Hematopoietic multipotent progenitor cell treated with erythropoietin and hydrocortisone succinate and interleukin-3 and kit ligand, for 6 days (in vitro differentiated cells): ENCODE measurements around the gene DKKL1.

Experiments
- DNase-seq: peaks from one replicate; pipeline ENCODE4 v3.0.0-alpha.2; 2015

The DKKL1 gene

GRCh38 chr19:49338691-49339300, 24.9 kb upstream of the DKKL1 start:
- DNase-seq = peak; percentile 38

GRCh38 chr19:49339301-49340068, 24.2 kb upstream of the DKKL1 start:
- DNase-seq = no peak

DNA sequence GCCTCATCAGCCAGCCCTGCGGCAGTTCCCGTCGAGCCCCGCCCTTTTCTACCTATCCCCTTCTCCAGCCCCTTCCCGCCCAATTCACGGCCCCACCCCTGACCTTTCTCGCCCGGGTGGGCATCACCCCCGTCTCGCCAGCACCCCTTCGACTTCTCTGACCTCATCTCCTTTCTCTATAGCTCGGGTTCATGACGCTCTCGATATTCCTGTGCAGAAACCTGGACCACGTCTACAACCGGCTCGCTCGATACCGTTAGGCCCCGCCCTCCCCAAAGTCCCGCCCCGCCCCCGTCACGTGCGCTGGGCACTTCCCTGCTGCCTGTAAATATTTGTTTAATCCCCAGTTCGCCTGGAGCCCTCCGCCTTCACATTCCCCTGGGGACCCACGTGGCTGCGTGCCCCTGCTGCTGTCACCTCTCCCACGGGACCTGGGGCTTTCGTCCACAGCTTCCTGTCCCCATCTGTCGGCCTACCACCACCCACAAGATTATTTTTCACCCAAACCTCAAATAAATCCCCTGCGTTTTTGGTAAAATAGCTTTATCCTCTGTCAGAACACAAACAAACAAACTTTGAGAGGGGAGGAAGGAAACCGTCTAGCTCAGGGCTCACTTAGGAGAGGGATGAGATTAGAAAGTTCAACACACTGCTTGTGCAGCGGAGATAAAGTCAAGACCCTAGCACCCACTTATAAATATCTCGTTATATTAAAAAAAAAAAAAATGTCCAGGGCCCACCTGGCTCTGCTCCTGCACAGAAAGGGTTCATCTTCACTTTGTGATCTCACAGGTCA, 23.4 kb upstream of the DKKL1 start:
- DNase-seq = no peak

DNA sequence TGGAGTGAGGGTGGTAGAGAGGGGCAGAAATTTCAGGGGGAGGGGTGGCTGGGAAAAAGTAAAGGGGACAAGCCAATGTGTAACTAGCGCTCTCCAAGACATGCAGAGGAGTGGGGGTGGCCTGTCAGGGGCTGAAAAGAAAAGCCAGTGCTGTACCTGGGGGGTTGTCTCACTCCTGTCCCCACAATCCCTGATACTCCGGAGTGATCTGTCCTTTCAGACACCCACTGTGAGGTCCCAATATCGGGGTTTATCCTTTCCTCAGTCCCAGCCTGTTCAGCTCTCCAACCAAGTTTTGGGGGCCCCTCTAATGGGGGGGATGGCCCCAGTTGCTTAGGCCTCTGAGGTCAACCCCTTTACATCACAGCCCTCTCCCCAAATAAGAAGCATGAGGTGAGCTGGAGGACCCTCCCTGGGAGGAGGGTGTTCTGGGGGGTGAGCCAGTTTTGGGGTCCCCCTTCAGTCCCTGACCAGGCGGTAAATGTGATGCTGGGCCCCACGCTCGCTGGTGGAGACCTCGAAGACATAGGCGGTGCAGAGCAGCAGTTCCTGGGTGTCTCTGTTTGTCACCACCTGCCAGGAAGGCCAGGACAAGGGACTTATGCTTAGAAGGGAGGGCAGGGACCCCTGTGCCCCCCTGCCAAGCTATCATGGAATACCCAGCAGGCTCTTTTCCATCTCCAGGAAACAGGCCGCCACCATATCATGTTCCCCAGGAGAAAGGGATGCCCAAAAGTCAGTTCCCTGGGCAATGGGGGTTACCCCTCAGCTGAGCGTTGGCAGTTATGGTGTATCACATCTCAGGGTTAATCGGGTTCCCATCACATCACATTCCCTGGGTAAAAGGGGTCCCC, 22.6 kb upstream of the DKKL1 start:
- DNase-seq = no peak

- DNase-seq = no peak
These were observed 21.4 kb upstream of the DKKL1 start for GRCh38 chr19:49342291-49342721.

- no peak for DNase-seq
These were observed 20.6 kb upstream of the DKKL1 start for GRCh38 chr19:49343123-49343522.

- no peak for DNase-seq
These were observed 18.9 kb upstream of the DKKL1 start for GRCh38 chr19:49344505-49345423.

DNA sequence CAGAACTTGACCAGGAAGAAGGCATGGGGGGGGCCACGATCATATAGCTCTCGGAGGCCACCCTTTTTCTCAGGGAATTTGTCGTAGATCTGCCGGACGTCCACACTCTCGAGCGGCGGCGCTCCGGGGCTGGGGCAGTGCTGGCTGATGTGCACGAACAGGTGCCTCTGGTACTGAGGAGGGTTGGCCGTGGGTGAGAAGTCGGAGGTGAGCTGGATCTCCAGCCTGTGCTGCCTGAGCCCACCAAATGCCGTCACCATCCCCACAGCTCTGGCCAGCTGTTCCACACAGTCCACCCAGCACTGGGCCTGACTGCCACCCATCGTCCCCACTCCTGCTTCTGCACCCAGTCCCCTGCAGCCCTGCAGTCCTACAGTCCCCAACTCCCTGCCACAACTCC, 16.5 kb upstream of the DKKL1 start:
- no peak for DNase-seq

GRCh38 chr19:49347835-49348234, 15.8 kb upstream of the DKKL1 start:
- DNase-seq = peak; percentile 58

DNA sequence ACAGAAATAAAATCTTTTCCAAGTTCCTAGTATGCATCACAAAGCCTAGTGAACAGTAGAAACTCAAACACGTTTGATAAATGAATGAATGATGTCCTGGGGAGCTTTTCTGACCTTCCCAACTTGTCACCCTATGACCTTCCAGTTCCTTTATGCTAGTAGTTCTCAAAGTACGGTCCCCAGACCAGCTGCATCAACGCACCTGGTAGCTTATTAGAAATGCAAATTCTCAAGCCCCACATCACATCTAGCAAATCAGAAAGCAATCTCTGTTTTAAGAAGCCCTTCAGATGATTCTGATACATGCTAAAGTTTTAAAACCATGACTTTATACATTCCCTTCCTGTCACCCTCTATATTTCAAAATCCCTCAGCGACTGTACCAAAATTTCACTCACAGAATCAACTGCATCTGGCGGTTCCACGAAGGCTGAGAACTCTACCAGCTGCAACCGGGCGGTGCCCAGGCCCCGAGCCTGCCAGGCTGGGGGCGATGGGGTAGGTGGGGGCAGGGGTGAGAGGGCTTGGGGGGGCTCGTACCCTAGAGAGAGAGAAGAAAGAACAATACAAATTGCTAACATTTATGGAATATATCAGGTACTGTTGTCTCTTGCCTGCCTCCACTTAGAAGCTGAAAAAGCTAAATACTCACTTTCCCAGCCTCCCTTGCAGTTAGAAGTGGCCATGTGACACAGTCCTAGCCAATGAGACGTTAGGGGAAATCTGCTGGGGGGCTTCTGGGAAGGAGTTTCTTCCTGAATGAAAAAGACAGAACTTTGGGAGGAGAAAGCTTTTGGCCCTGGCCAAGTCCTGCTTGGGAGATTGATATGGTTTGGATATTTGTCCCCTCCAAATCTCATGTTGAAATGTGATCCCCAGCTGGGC, 15.1 kb upstream of the DKKL1 start:
- DNase-seq = no peak

GRCh38 chr19:49349567-49349966, 14.1 kb upstream of the DKKL1 start:
- DNase-seq = no peak

- no peak for DNase-seq
These were observed 7.7 kb upstream of the DKKL1 start for GRCh38 chr19:49355909-49356353.

- no peak for DNase-seq
These were observed 7.3 kb upstream of the DKKL1 start for GRCh38 chr19:49356382-49356781.

DNA sequence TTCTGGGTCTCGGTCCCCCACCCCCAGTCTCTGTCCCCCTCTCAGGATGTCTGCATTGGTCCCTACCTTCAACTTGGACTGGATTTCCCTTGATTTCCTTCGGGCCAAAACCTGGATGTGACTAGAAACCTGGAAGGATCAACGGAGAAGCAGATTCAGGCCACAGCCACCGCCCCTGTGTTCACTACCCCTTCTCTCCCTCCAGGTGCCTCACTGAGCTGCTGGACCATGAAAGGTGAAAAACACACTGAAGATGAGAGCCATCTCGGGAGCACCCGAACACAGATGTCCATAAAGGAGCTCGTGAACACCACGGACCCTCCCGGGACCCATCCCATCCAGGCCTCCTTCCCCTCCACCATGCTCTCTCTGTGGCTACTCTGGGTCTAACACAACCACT, 6.5 kb upstream of the DKKL1 start:
- no peak for DNase-seq

DNA sequence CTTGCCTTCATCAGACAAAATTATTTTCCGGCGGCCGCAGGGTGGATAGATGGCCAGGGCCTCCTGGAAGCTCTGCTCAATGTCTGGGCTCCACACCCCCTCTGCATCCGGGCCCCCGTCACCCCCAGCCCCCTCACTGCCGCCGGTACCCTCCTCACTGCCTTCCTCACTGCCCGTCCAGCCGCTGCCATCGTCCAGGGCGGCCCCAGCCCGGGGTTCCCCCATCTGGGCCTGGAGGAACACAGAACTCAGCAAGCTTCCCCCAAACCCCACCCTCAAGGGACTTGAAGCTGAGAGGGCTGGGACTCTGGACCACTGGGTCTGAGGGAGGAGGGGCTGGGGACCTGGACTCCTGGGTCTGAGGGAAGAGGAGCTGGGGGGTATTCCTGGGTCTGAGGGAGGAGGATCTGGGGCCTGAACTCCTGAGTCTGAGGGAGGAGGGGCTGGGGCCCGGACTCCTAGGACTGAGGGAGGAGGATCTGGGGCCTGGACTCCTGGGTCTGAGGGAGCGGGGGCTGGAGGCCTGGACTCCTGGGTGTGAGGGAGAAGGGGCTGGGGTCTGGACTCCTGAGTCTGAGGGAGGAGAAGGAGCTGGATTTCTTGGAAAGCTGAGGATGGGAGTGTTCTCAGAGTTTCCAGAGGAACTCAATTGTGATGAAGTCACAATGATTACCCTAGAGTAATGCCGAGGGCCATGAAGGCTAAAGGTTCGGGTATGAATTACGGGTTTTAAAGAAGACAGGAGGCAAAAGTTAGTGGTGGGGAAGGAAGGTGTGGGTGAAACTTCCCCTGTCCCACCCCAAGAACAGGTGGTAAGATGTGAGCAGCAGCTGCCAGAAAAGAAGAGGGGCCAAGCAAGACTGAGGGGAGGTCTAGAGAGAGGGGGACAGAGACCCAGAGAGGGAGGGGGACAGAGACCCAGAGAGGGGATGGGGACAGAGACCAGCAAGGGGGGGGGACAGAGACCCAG, 3.5 kb upstream of the DKKL1 start:
- no peak for DNase-seq

- DNase-seq = no peak
These were observed 2.1 kb upstream of the DKKL1 start for GRCh38 chr19:49361438-49362047.

GRCh38 chr19:49362048-49362928, 1.4 kb upstream of the DKKL1 start, which contains the start of gene TEAD2:
TEAD2 (minus strand) TSS chr19:49362416; CDS start chr19:49360075, 2,341 bp downstream.
- DNase-seq = no peak

DNA sequence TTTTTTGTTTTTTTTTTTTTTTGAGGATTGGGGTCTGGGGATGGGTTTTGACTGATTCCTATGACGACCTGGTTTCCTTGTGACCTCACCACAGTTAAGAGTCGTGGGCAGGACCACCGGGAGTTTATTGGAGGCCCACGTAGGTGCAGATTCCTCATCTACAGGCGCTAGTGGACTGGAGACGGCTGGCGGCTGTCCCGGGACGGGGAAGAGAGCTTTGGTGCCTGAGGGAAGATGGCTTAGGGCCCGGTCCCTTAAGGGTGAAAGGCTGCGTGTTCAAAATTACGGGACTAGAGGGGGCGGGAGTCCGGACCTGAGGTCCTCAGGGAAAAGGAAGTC, 779 bp upstream of the DKKL1 start:
- no peak for DNase-seq
